C4-2B (cell line): Measurements from ENCODE around the gene IDUA.

Source experiments
- H3K27ac ChIP-seq: fragments of 450-650 bp; 2 replicates; pipeline ENCODE4 v1.5.1; 2017
- ZFX ChIP-seq: fragments of 450-650 bp; IDR thresholded peaks from 2 replicates; pipeline ENCODE4 v1.6.1; 2017
- TF ChIP-seq, protein P1 (sequence below): fragments of 450-650 bp; conservative IDR thresholded peaks from 2 replicates; pipeline ENCODE4 v1.5.1; 2017; ENCODE audit warnings: mild to moderate bottlenecking

IDUA gene

DNA sequence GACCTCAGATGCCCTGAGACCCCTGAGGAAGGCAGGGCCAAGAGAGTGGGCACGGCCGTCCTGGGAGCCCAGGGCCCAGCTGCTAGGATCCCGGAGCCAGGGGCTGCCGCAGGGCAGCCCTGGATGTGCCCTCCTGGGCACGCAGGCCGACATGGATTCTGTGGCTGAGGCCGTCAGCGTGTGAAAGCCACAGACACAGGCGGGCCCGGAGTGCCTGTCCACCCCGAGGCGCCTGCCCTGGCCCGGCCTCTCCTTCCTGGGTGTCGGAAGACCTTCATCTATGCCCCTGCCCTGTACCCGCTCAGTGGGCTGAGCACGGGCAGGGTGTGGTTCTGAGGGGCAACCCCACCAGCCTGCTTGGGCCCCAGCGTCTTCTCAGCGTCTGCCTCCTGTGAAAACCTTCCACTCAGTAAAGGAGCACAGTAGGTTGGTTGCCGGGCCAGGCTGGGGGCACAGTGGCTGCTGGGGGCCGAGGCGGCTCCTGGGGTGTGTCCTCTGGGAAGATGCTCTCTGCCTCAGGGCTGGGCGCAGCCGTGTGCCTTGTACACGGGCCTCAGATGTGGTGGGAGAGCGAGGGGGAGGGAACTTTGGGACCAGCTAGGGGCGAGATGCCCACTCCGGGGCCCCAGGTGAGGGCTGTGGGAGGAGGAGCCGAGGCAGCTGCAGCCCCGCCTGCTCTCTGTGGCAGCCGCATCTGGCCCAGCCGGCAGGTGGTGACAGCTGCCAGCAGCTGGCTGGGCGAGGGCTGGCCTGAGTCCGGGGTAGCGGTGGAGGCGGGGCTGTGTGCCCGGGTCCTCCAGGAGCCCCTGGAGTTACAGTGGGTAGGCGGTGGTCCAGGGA, 45.3 kb downstream of the IDUA start:
- no peak for TF ChIP-seq ZFX
- H3K27ac ChIP-seq = no peak overlapping the region

DNA sequence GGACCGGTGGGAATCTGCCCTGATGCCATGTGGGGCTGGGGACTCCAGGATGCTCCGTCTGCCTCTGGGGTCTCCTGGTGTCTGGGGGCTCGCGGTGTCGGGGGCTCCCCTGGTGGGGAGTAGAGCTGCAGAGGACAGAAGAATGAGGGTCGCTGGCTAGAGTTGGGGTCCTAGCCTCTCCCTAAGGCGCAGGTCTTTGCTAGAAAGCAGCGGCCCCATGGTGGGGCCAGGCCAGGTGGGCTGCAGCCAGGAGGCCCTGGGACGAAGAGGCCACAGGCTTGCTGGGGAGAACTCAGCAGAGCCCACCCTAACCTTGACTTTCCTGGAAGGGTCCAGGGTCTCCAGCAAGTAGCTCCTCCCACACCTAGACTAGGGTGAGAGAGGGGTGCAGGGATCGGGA, 46.0 kb downstream of the IDUA start:
- no peak for TF ChIP-seq ZFX
- TF ChIP-seq, protein P1, sequence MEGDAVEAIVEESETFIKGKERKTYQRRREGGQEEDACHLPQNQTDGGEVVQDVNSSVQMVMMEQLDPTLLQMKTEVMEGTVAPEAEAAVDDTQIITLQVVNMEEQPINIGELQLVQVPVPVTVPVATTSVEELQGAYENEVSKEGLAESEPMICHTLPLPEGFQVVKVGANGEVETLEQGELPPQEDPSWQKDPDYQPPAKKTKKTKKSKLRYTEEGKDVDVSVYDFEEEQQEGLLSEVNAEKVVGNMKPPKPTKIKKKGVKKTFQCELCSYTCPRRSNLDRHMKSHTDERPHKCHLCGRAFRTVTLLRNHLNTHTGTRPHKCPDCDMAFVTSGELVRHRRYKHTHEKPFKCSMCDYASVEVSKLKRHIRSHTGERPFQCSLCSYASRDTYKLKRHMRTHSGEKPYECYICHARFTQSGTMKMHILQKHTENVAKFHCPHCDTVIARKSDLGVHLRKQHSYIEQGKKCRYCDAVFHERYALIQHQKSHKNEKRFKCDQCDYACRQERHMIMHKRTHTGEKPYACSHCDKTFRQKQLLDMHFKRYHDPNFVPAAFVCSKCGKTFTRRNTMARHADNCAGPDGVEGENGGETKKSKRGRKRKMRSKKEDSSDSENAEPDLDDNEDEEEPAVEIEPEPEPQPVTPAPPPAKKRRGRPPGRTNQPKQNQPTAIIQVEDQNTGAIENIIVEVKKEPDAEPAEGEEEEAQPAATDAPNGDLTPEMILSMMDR = no peak
- no peak overlapping the region for H3K27ac ChIP-seq

DNA sequence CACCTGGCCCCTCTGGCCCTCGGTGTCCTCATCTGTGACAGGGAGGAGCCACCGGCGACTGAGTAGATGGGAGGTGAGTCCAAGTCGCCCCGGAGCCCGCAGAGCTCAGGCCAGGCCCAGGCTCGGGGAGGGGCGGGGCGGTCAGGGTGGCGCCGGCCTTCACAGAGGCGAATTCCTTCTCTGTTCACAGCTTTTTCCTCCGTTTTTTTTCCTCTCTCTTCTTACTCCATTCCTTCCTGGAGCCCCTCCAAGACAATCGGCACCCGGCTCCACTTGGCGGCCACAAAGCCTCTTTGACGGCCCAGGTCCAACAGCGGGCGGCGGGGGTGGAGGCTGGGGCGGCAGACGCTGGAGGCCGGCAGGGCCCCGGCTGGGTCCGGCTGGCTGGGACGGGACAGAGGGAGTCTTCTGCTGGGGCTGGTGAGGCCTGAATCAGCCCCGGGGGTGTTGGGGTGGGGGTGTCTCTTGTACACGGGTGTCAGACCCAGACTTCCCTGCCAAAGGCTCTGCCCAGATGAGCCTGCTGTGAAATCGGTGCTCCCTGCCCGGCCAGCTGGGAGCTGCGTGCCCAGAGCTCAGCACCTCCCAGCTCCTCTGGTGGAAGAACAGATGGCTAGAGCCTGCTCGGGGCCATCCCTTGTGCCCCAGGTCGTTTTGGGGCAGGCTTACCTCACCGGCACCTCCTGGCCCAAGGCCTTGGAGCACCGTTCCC, 47.2 kb downstream of the IDUA start:
- TF ChIP-seq ZFX = no peak
- TF ChIP-seq, protein P1 = no peak
- H3K27ac ChIP-seq = no peak overlapping the region

DNA sequence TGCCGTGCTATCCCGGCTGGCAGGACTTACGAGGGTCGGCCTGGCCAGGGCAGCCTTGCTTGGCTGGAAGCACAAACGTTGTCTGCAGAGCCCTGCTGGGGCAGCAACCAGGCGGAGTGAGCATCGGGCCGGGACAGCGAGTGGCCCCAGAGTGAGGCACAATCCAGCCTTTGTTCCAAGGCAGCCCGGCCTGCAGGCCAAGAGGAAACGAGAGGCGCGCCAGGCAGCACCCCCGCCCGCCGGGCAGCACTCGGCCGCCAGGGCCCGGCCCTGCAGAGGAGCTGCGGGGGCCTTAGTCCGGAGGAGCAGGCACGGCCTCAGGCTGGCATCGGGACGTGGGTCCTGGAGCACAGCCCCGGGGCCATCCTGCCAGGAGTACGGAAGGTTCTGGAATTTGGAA, 48.7 kb downstream of the IDUA start:
- no peak overlapping the region for H3K27ac ChIP-seq
- no peak for TF ChIP-seq ZFX
- TF ChIP-seq, protein P1 = no peak

DNA sequence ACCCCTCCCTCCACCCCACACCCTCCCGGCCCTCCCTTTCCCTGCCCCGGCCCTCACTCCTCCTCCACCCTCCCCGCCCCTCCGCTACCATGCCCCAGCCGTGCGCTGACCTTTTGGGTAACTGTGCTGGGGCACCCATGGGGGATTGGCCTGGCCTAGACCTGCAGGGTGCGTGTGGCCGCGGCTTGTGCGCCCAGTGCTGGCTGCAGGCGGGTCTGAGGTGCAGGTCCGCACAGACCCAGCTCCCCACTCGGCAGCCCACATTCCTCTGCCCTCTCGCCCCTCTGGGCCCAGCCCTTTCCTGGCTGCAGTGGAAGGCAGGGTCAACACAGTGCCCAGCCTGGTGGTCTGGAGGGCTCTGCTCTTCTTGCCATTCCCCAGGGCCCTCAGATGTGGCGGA, 49.3 kb downstream of the IDUA start:
- no peak overlapping the region for H3K27ac ChIP-seq
- TF ChIP-seq, protein P1 = no peak
- TF ChIP-seq ZFX = no peak

DNA sequence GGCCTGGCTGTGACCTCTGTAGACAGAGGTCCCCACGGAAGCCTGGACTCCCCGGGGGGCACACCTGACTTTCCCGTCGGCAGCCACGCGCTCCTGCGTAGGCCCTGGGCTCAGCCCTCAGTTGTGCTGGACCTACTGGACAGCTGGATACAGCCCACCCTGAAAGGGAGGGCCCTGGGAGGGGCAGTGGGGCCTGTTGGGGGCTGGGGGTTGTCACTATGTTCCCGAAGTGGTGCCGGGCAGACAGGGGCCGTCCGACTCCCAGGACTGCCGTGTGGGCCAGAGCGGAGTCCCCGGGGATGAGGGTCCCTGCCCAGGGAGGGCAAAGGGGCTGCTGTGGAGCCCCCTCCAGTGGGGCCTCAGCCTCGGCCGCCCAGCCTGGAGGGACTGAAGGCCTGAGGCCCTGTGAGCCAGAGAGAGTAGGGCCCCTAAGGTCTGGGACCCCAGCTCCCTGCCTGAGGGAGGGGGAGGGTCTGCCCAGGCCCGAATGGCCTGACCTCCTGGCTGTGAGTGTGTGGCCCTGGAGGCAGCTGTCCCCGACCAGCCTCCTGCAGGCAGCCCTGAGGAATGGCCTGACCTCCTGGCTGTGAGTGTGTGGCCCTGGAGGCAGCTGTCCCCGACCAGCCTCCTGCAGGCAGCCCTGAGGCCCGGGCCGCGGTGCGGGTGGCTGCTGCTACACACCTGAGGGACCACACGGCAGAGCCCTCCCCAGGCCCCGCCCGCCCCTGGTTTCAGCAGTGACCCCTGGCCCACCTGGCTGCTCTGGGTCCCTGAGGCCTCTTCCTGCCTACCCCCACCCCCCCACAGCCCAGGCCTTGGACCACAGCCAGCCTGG, 50.3 kb downstream of the IDUA start:
- H3K27ac ChIP-seq = no peak overlapping the region
- TF ChIP-seq, protein P1 = no peak
- TF ChIP-seq ZFX = no peak

DNA sequence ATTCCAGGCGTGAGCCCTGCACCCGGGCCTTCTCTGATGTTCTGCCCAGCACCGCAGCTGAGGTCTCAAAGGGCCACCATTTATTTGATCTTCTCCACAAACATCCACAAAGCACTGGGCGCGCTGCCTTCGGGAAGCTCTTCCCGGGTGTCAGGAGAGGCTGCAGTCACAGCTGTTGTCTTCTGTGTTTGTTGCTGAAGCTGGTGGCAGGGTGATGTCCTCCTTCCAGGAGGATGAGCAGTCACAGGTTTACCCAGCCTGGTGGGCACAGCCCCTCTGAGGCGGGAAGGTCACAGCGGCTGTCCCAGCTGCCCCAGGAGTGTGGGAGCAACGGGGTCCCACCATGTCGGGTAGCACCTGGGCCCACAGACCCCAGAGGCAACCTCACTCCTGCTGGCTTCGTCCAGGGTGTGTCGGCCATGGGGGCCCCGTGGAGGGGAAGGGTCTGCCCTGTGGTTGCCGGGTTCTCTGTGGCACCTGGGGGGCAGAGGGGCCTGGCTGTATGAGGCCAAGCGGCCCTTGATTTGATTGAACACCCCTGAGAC, 52.2 kb downstream of the IDUA start:
- TF ChIP-seq, protein P1 = no peak
- TF ChIP-seq ZFX = no peak
- H3K27ac ChIP-seq = peak overlapping the region; percentile 83
